Erythroblast (primary cell): ENCODE results near the gene SRGAP1.

Experiments used
- DNase-seq, 2 experiments: peaks; one replicate each; lab custom pipeline; 2025; lab: John Stamatoyannopoulos, UW
- GATA1 ChIP-seq: IDR thresholded peaks from 2 replicates; pipeline ENCODE4 v1.6.1; 2011; ENCODE audit warnings: low read depth, mild to moderate bottlenecking, control low read depth, low read length, moderate library complexity
- POLR2A ChIP-seq: IDR thresholded peaks from 2 replicates; pipeline ENCODE4 v1.6.1; 2011; ENCODE audit warnings: mild to moderate bottlenecking, low read length

Gene SRGAP1

GRCh38 chr12:63917477-63917862 is 73.0 kb downstream of the SRGAP1 start:
- TF ChIP-seq GATA1, result no peak
- TF ChIP-seq POLR2A, result no peak
- DNase-seq, result no peak

DNA sequence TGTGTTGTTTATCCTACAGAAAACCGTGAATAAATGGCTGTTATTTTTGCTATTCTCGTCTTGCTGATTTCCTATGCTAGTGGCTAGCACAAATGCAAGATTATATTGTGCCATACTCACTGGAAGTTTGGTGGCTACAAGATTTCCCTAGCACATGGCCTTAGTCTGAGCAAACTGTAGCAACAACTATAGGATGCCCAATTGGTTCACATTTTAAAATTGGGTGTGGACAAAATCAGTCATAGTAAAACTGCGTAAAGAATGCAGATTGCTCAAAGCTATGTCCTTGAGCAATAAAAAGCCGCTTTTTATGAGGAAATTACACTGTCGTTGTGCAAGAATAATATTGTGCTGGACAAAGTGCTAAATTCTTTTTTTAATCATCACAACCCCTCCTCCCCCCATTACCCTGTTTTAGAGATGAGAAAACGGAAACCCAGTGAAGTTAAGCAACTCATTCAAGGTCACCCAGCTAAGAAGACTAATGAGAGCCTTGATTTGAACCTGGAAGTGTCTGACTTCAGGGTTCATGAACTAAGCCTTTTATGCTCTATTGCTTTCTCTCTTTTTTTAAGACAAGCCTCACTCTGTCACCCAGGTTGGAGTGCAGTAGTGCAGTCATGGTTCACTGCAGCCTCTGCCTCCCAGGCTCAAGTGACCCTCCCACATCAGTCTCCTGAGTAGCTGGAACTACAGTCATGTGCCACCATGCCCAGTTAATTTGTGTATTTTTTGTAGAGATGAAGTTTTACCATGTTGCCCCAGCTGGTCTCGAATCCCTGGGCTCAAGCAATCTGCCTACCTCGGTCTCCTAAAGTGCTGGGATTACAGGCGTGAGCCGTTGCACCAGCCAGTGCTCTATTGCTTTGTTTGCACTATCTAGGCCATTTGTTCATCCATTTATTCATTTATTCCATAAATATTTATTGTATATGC is 73.6 kb downstream of the SRGAP1 start:
- TF ChIP-seq POLR2A, result no peak
- TF ChIP-seq GATA1, result no peak
- DNase-seq, result no peak

DNA sequence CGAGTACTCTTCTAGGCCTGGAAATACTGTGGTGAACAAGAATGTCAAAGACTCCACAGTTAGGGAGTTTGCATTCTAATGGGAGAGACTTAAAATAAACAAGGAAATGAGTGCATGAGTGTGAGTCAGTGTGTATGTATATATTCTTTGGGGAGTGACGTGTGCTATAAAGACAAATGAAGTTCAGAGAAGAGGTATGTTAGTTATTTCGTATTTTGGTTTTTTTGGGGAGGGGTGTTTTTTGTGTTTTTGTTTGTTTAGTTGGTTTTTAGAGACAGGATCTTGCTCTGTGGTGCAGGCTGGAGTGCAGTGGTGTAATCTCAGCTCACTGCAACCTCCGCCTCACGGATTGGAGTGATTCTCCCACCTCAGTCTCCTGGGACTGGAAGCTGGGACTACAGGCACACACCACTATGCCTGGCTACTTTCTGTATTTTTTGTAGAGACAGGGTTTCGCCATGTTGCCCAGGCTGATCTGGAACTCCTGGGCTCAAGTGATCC is 74.3 kb downstream of the SRGAP1 start:
- TF ChIP-seq POLR2A, result no peak
- TF ChIP-seq GATA1, result no peak
- no peak for DNase-seq

DNA sequence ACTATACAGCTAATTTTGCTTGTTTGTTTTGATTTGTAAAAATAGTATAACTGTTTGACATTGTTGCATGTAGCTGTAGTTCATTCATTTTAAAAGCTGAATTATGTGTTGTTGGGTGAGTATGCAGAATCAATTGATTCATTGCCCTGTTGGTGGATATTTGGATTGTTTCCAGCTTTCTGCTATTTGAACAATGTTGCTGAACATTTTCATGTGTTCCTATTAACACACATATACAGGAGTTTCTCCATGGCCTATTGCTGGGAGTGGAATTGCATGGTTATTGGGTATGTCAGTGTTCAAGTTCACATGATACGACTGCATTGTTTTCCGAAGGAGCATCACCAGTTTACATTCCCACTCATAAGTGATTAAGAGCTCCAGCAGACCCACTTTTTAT is 75.3 kb downstream of the SRGAP1 start:
- no peak for TF ChIP-seq POLR2A
- no peak for TF ChIP-seq GATA1
- DNase-seq, result no peak

GRCh38 chr12:63921157-63921556 is 76.7 kb downstream of the SRGAP1 start:
- TF ChIP-seq GATA1, result no peak
- DNase-seq, result no peak

- no peak for DNase-seq
- TF ChIP-seq GATA1 (no peak), POLR2A (no peak)
Measured at GRCh38 chr12:63922474-63922873, 78.0 kb downstream of the SRGAP1 start.

- TF ChIP-seq GATA1, result no peak
- no peak for TF ChIP-seq POLR2A
Measured at GRCh38 chr12:63924781-63925180, 80.3 kb downstream of the SRGAP1 start.

DNA sequence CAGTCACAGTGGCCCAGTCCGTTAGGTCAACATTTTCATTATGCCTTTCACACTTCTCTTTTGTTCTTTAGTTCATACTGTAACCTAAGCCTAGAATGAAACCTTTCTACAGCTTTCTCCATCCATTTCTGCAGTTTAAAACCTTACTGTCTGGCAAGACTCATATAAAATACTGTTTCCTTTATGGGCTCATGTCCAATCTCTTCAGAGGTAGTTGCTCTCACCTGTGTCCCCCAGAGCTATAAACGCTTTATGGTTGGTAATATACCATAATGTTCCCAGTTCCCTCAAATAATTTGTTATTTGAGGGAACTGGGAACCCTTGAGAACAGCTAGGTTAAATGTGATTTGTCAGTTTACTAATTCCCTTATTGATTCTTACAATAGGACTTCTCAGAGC is 83.0 kb downstream of the SRGAP1 start:
- no peak for TF ChIP-seq POLR2A
- TF ChIP-seq GATA1, result no peak
- DNase-seq, result no peak

More at GRCh38 chr12:63924781-63925180, 80.3 kb downstream of the SRGAP1 start:
- no peak for DNase-seq

DNA sequence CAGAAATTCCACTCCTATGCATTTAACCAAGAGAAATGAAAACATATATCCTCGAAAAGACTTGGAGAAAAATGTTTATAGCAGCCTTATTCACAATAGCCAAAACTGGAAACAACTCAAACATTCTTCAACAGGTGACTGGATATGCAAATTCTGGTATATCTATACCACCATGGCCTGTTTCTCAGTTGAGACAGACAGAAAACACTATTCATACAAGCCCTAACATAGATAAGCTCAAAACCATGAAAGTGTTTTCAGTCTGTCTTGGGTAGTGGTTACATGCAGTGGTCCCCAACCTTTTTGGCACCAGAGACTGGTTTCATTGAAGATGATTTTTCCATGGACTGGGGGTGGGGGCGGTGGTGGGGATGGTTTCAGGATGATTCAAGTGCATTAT is 83.8 kb downstream of the SRGAP1 start:
- TF ChIP-seq POLR2A, result no peak
- TF ChIP-seq GATA1, result no peak
- DNase-seq, result no peak

DNA sequence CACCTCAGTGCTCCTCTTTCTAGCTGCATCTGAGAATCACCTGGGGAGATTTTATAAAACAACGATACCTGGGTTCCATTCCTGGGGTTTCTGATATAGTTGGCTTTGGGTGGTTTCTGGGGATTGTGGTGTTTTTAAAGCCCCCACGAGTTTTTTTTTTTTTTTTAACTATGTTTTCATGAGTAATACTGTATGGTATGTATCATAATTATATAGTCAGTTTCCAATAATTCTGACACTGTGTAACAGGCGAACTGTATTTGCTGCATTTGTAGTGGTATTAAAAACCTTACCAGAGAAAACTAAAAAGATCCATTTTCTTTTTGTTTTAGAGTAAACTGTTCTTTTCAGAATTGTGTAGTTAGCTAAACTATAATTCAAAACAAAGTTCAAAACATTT is 84.9 kb downstream of the SRGAP1 start:
- DNase-seq, result no peak
- TF ChIP-seq GATA1 (no peak), POLR2A (no peak)

DNA sequence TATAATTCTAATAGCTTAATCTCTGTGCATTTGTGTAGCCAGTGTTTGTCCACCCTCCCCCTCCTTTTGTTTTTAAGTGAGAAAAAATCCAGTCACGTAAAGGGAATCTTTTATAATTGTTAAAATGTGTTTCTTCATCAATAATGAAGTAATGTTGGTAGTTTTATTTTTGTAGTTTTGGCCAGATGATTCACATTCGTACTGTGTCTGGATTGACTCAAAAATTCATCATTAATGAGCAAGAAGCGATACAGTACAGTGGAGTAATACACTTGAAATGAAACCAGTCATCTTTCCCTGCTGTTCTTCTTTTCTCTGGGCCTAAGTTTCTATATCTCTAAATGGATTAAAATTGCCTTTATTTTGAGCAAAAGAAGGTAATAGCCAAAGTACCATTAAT is 86.5 kb downstream of the SRGAP1 start:
- no peak for DNase-seq
- TF ChIP-seq POLR2A (no peak), GATA1 (no peak)

- TF ChIP-seq POLR2A (no peak), GATA1 (no peak)
Measured at GRCh38 chr12:63931703-63932102, 87.2 kb downstream of the SRGAP1 start.

GRCh38 chr12:63934936-63935335 is 90.4 kb downstream of the SRGAP1 start:
- DNase-seq, result no peak
- no peak for TF ChIP-seq GATA1
- TF ChIP-seq POLR2A, result no peak

More at GRCh38 chr12:63931703-63932102, 87.2 kb downstream of the SRGAP1 start:
- no peak for DNase-seq

GRCh38 chr12:63935361-63935760 is 90.9 kb downstream of the SRGAP1 start:
- TF ChIP-seq GATA1 (no peak), POLR2A (no peak)
- no peak for DNase-seq
